HG03139 (cell line): Measurements from ENCODE around the gene DESI2.

ENCODE experiments used
- ATAC-seq: cut with Tn5 transposase; IDR thresholded peaks from one replicate; pipeline ENCODE4 v1.9.1; 2021; ENCODE audit not compliant: unreplicated experiment

DESI2 gene

GRCh38 chr1:244751271-244751895 lies 98.5 kb downstream of the DESI2 start:
- no peak for ATAC-seq

GRCh38 chr1:244755673-244756072 lies 102.7 kb downstream of the DESI2 start:
- ATAC-seq: no peak

GRCh38 chr1:244757091-244757939 lies 104.4 kb downstream of the DESI2 start:
- no peak for ATAC-seq
